Omental fat pad (tissue), 4 donors: ENCODE measurements around the gene NTN1. TPM values are rescaled to one million over a fixed set of nuclear protein-coding genes. Genes with fewer than 3 reads are reported as not detected.

Experiments
- ATAC-seq: fragments of 150-250 bp; one replicate; pipeline ENCODE4 v1.9.1; 2016; ENCODE audit warnings: mild to moderate bottlenecking, moderate library complexity; ENCODE audit not compliant: low FRiP score
- DNase-seq: peaks from one replicate; pipeline ENCODE4 v3.0.0-alpha.2; 2019; ENCODE audit warnings: low spot score
- total RNA-seq, 4 donors: library from RNA; depleted of rRNA; stranded (reverse); fragments of >200 nt; gene quantifications; one replicate each; pipeline ENCODE4 v1.1.0, GENCODE V29; 2016
- TF ChIP-seq, protein P1 (sequence below), 3 donors: fragments of 450-650 bp; IDR thresholded peaks; one replicate each; pipeline ENCODE4 v1.5.1; 2016 to 2017; ENCODE audit warnings: antibody characterized with exemption in 3 of 3, mild to moderate bottlenecking in 3 of 3, moderate library complexity in 2 of 3

NTN1 gene
- total RNA-seq, 4 donors from 2014 or later, result 0.69 to 7.3 (median 2.5) TPM

DNA sequence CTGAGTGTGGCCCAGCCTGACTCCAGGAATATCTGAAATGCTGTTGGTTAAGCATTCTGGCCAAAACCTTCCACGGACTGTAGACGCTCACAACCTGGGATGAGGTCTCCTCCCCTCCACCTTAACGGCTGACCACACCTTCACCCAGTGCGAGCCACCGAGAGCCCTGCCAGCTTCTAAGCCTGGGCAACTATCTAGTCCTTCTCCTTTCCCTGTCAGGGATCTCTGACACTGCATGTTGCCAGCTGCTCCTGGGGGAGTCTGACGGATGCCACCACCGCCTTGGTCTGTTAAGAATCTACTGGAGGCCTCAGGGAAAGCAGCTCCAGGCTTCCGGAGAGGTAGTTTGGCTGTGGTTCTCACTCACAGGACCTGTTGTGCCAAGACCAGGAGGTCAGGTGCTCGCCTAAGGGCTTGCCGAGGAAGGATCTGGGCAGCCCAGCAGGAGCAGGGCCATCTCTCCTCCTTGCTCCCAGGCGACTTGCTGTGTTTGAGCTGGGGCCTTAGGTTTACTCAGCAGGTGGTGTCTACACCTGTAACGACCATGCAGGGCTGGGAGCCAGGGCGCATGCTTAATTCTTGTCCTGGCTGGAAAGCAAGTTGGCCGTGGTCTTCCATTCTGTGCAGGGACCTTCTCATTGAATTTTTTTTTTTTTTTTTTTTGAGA lies 111.8 kb downstream of the NTN1 start:
- no peak for ATAC-seq
- no peak for DNase-seq
- TF ChIP-seq, protein P1, sequence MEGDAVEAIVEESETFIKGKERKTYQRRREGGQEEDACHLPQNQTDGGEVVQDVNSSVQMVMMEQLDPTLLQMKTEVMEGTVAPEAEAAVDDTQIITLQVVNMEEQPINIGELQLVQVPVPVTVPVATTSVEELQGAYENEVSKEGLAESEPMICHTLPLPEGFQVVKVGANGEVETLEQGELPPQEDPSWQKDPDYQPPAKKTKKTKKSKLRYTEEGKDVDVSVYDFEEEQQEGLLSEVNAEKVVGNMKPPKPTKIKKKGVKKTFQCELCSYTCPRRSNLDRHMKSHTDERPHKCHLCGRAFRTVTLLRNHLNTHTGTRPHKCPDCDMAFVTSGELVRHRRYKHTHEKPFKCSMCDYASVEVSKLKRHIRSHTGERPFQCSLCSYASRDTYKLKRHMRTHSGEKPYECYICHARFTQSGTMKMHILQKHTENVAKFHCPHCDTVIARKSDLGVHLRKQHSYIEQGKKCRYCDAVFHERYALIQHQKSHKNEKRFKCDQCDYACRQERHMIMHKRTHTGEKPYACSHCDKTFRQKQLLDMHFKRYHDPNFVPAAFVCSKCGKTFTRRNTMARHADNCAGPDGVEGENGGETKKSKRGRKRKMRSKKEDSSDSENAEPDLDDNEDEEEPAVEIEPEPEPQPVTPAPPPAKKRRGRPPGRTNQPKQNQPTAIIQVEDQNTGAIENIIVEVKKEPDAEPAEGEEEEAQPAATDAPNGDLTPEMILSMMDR (IDR thresholded peaks at IDR 0.05), result no peak

GRCh38 chr17:9138161-9138717 lies 116.9 kb downstream of the NTN1 start:
- TF ChIP-seq, protein P1 (IDR thresholded peaks at IDR 0.05), result no peak
- ATAC-seq, result no peak
- DNase-seq, result no peak

- DNase-seq, result no peak
- no peak for ATAC-seq
- TF ChIP-seq, protein P1 (IDR thresholded peaks at IDR 0.05), result no peak
Observed at GRCh38 chr17:9139695-9140094, 118.4 kb downstream of the NTN1 start.

GRCh38 chr17:9140550-9141424 lies 119.5 kb downstream of the NTN1 start:
- ATAC-seq (peak; percentile 72), DNase-seq (no peak)
- TF ChIP-seq, protein P1 (IDR thresholded peaks at IDR 0.05), result no peak

- no peak for ATAC-seq
- no peak for DNase-seq
- TF ChIP-seq, protein P1 (IDR thresholded peaks at IDR 0.05), result no peak
Observed at GRCh38 chr17:9141425-9141753, 120.1 kb downstream of the NTN1 start.

- TF ChIP-seq, protein P1 (IDR thresholded peaks at IDR 0.05), result no peak
- DNase-seq (no peak), ATAC-seq (no peak)
Observed at GRCh38 chr17:9142772-9143494, 121.6 kb downstream of the NTN1 start.
